AML-193 (cell line): ENCODE measurements around the gene SLC44A1.

ENCODE experiments used
- DNase-seq, 2 experiments: peaks; one replicate each; lab custom pipeline; 2025; lab: John Stamatoyannopoulos, UW

Gene SLC44A1

GRCh38 chr9:105273731-105274130, 29.3 kb downstream of the SLC44A1 start:
- no peak for DNase-seq

GRCh38 chr9:105275111-105275510, 30.7 kb downstream of the SLC44A1 start:
- no peak for DNase-seq

- DNase-seq, result no peak
Measured at GRCh38 chr9:105275938-105276337, 31.5 kb downstream of the SLC44A1 start.

GRCh38 chr9:105278751-105279150, 34.3 kb downstream of the SLC44A1 start:
- no peak for DNase-seq

- no peak for DNase-seq
Measured at GRCh38 chr9:105280691-105281090, 36.2 kb downstream of the SLC44A1 start.

GRCh38 chr9:105281272-105281671, 36.8 kb downstream of the SLC44A1 start:
- no peak for DNase-seq

- DNase-seq, result no peak
Measured at GRCh38 chr9:105281926-105282325, 37.5 kb downstream of the SLC44A1 start.

GRCh38 chr9:105282870-105283621, 38.6 kb downstream of the SLC44A1 start:
- DNase-seq, result no peak

GRCh38 chr9:105283795-105284194, 39.3 kb downstream of the SLC44A1 start:
- DNase-seq, result no peak

- DNase-seq, result no peak
Measured at GRCh38 chr9:105284463-105284862, 40.0 kb downstream of the SLC44A1 start.

GRCh38 chr9:105286098-105286497, 41.6 kb downstream of the SLC44A1 start:
- DNase-seq, result no peak

GRCh38 chr9:105289305-105289704, 44.9 kb downstream of the SLC44A1 start:
- no peak for DNase-seq

- peak; percentile 29 to 36 for DNase-seq
Measured at GRCh38 chr9:105290418-105290817, 46.0 kb downstream of the SLC44A1 start.

- DNase-seq, result no peak
Measured at GRCh38 chr9:105290954-105291353, 46.5 kb downstream of the SLC44A1 start.

- no peak for DNase-seq
Measured at GRCh38 chr9:105291422-105291859, 47.0 kb downstream of the SLC44A1 start.

GRCh38 chr9:105291938-105292337, 47.5 kb downstream of the SLC44A1 start:
- no peak for DNase-seq

- DNase-seq, result no peak
Measured at GRCh38 chr9:105293408-105293807, 49.0 kb downstream of the SLC44A1 start.

GRCh38 chr9:105295201-105295550, 50.7 kb downstream of the SLC44A1 start:
- DNase-seq, result no peak

- DNase-seq, result no peak
Measured at GRCh38 chr9:105295986-105296385, 51.5 kb downstream of the SLC44A1 start.

GRCh38 chr9:105296445-105296844, 52.0 kb downstream of the SLC44A1 start:
- no peak for DNase-seq

GRCh38 chr9:105296877-105297287, 52.4 kb downstream of the SLC44A1 start:
- DNase-seq, result no peak

- no peak for DNase-seq
Measured at GRCh38 chr9:105297442-105298075, 53.1 kb downstream of the SLC44A1 start.

GRCh38 chr9:105299190-105299854, 54.9 kb downstream of the SLC44A1 start:
- no peak for DNase-seq
